ENCODE data around the gene DSCAM.

DNA sequence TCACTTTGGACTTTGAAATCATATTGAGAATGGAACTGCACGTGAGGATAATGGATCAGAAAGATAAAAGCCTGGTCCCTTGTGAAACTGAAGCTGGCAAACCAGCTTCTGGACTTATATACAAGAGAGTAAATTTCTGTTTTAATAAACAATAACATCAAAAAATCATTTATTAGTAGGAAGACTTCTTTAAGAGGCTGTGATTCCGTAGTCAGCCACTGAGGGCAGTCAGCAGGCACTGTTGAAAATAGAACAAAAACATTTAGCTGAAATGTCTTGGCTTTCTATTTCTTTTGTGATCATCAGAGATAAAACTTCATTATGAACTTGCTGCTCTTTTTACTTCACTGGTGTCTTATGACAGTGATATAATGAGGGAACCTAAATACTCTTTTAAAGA is 490.3 kb downstream of the DSCAM start:
- peak; percentile 16 for TF ChIP-seq CTCF (IDR thresholded peaks at IDR 0.05)
- no peak for TF ChIP-seq EZH2phosphoT487 (IDR thresholded peaks at IDR 0.05)
- no peak for TF ChIP-seq EZH2 (IDR thresholded peaks at IDR 0.05)
